Prostate gland (tissue), 2 donors: ENCODE results near the gene ZSWIM1.

ENCODE experiments used
- POLR2AphosphoS5 ChIP-seq: sonication (generic); formaldehyde crosslinking; IDR thresholded peaks from one replicate; pipeline ENCODE4 v1.6.1; 2017; ENCODE audit warnings: antibody characterized with exemption
- TF ChIP-seq, protein P1 (sequence below), 4 experiments: fragments of 200-600 bp in 2 of 4; fragments of 450-650 bp in 2 of 4; sonication (generic) in 2 of 4; IDR thresholded peaks; 1 replicate in 3 of 4; 2 replicates in 1 of 4; pipeline ENCODE4 v1.5.1; 2016 to 2019; ENCODE audit warnings: antibody characterized with exemption in 4 of 4, mild to moderate bottlenecking in 2 of 4, moderate library complexity in 2 of 4

DNA sequence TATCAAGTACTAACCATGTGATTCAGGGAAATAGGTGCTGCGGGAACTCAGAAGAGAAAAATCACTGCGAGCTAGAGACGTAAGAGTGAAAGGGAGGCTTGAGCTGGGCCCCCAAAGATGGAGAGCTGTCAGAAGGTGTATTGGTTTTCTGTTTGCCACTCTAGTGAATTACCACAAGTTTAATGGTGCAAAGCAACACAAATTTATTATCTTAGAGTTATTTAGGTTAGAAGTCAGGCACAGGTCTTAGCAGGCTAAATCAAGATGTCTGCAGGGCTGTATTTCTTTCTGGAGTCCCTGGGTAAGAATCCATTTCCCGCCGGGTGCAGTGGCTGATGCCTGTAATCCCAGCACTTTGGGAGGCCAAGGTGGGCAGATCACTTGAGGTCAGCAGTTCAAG lies 21.1 kb upstream of the ZSWIM1 start:
- TF ChIP-seq, protein P1, sequence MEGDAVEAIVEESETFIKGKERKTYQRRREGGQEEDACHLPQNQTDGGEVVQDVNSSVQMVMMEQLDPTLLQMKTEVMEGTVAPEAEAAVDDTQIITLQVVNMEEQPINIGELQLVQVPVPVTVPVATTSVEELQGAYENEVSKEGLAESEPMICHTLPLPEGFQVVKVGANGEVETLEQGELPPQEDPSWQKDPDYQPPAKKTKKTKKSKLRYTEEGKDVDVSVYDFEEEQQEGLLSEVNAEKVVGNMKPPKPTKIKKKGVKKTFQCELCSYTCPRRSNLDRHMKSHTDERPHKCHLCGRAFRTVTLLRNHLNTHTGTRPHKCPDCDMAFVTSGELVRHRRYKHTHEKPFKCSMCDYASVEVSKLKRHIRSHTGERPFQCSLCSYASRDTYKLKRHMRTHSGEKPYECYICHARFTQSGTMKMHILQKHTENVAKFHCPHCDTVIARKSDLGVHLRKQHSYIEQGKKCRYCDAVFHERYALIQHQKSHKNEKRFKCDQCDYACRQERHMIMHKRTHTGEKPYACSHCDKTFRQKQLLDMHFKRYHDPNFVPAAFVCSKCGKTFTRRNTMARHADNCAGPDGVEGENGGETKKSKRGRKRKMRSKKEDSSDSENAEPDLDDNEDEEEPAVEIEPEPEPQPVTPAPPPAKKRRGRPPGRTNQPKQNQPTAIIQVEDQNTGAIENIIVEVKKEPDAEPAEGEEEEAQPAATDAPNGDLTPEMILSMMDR (IDR thresholded peaks at IDR 0.05) = no peak
- TF ChIP-seq POLR2AphosphoS5 = no peak
